ENCODE measurements around the gene COG5.
"Not testable (repeated sequence)": the region's sequence is repeated elsewhere in the genome, so short reads cannot be mapped to it uniquely, and the experiment has no call there.

COG5 gene

DNA sequence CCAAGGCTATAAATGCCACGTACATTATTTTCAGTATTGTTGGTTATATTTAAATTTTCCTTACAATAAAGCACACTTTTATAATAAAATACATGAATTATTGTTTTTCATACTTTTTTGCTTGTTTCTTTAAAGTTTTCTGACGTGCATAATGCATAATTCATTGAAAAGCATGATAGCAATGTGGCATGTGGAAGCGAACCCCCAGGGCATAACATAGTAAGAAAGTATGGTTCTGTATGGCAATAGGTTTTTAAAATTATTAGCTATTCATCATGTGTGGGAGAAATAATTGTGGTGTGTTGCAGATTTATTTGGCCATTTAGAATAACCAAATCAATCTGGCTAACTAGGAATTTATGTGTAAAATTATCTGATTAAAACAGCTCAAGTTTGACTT lies 402.3 kb downstream of the COG5 start:
- TF ChIP-seq, protein P1, sequence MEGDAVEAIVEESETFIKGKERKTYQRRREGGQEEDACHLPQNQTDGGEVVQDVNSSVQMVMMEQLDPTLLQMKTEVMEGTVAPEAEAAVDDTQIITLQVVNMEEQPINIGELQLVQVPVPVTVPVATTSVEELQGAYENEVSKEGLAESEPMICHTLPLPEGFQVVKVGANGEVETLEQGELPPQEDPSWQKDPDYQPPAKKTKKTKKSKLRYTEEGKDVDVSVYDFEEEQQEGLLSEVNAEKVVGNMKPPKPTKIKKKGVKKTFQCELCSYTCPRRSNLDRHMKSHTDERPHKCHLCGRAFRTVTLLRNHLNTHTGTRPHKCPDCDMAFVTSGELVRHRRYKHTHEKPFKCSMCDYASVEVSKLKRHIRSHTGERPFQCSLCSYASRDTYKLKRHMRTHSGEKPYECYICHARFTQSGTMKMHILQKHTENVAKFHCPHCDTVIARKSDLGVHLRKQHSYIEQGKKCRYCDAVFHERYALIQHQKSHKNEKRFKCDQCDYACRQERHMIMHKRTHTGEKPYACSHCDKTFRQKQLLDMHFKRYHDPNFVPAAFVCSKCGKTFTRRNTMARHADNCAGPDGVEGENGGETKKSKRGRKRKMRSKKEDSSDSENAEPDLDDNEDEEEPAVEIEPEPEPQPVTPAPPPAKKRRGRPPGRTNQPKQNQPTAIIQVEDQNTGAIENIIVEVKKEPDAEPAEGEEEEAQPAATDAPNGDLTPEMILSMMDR (IDR thresholded peaks at IDR 0.05; ENCODE audit: insufficient read depth, low read depth, low read length, missing control alignments) = no peak
- H3K4me3 ChIP-seq (ENCODE audit: low read depth, low read length) = no peak overlapping the region
- no peak for DNase-seq (ENCODE audit: low read depth)

GRCh38 chr7:107160389-107160788 lies 403.3 kb downstream of the COG5 start:
- no peak overlapping the region for H3K4me3 ChIP-seq (ENCODE audit: low read depth, low read length)
- TF ChIP-seq, protein P1 (IDR thresholded peaks at IDR 0.05; ENCODE audit: insufficient read depth, low read depth, low read length, missing control alignments) = no peak
- no peak for DNase-seq (ENCODE audit: low read depth)

GRCh38 chr7:107158028-107158427 lies 405.7 kb downstream of the COG5 start:
- no peak overlapping the region for H3K4me3 ChIP-seq (ENCODE audit: low read depth, low read length)
- DNase-seq (ENCODE audit: low read depth) = no peak
- TF ChIP-seq, protein P1 (IDR thresholded peaks at IDR 0.05; ENCODE audit: insufficient read depth, low read depth, low read length, missing control alignments) = no peak

GRCh38 chr7:107157091-107157490 lies 406.6 kb downstream of the COG5 start:
- TF ChIP-seq, protein P1 (IDR thresholded peaks at IDR 0.05; ENCODE audit: insufficient read depth, low read depth, low read length, missing control alignments) = no peak
- no peak overlapping the region for H3K4me3 ChIP-seq (ENCODE audit: low read depth, low read length)
- no peak for DNase-seq (ENCODE audit: low read depth)

DNA sequence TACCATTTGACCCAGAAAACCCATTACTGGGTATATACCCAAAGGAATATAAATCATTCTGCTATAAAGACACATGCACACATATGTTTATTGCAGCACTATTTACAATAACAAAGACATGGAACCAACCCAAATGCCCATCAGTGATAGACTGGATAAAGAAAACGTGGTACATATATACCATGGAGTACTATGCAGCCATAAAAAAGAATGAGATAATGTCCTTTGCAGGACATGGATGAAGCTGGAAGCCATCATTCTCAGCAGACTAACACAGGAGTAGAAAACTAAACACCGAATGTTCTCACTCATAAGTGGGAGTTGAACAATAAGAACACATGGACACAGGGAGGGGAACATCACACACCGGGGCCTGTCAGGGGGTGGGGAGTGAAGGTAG lies 408.0 kb downstream of the COG5 start:
- H3K4me3 ChIP-seq (ENCODE audit: low read depth, low read length); DNase-seq (ENCODE audit: low read depth): not testable (repeated sequence)

- no peak for DNase-seq (ENCODE audit: low read depth)
- TF ChIP-seq, protein P1 (IDR thresholded peaks at IDR 0.05; ENCODE audit: insufficient read depth, low read depth, low read length, missing control alignments) = no peak
- no peak overlapping the region for H3K4me3 ChIP-seq (ENCODE audit: low read depth, low read length)
These were observed 408.9 kb downstream of the COG5 start for GRCh38 chr7:107154826-107155225.

DNA sequence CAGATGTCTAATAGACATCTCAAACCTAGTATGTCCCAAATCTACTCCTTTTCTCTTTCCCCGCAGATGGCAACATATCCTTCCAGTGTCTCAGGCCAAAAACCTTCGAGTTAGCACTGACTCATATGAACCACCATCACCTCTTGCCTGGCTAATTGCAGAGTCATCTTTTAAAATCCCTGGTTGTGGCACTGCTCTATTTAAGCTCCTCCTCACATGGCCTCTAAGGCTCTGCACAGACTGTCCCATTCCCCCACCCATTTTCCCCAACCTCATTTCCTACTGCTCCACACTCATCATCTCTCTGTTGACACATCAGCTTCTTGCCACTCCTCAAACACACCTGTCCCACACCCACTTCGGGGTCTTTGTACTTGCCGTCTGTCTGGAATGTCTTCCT lies 411.7 kb downstream of the COG5 start:
- TF ChIP-seq, protein P1 (IDR thresholded peaks at IDR 0.05; ENCODE audit: insufficient read depth, low read depth, low read length, missing control alignments) = no peak
- no peak for DNase-seq (ENCODE audit: low read depth)
- H3K4me3 ChIP-seq (ENCODE audit: low read depth, low read length) = no peak overlapping the region

Measured in GM12865 (cell line).